ENCODE results near the gene H3-3A.

DNA sequence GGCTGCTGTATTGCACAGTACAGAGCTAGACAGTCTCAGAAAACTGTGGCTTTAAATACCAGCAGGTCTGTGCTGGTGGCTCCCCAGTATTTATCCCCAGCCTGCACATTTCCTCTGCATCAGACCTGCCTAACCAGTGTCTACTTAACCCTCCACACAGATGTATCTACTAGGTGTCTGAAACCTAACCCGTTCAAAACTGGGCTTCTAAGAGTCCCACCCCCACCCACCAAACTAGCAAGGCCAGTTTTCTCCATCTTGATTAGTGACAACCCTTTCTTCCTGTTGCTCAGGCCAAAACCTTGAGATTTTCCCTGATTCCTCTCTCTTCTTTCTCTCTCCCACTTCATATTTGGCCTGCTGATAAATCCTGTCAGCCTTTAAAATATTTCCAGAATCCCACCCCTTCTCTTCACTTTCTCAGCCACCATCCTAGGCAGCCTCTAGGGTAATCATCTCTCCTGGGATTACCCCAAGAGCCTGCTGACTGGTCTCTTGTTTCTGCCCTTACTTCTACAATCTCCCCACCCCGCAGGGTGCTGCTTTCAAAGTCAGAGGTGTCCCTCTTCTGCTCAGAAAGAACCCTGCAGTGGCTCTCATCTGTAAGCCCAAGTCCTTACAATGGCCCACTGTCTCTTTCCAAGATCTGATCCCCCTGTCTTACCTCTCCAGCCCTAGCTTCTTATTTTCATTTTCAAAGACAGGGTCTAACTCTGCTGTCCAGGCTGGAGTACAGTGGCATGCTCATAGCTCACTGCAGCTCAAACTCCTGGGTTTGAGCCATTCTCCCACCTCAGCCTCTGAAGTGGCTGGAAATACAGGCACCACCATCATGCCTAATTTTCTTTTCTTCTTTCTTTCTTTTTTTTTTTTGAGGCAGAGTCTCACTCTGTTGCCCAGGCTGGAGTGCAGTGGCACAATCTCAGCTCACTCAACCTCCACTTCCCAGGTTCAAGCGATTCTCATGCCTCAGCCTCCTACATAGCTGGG lies 45.2 kb downstream of the H3-3A start:
- no peak for TF ChIP-seq POLR2A (IDR thresholded peaks at IDR 0.05)
- TF ChIP-seq, protein P1, sequence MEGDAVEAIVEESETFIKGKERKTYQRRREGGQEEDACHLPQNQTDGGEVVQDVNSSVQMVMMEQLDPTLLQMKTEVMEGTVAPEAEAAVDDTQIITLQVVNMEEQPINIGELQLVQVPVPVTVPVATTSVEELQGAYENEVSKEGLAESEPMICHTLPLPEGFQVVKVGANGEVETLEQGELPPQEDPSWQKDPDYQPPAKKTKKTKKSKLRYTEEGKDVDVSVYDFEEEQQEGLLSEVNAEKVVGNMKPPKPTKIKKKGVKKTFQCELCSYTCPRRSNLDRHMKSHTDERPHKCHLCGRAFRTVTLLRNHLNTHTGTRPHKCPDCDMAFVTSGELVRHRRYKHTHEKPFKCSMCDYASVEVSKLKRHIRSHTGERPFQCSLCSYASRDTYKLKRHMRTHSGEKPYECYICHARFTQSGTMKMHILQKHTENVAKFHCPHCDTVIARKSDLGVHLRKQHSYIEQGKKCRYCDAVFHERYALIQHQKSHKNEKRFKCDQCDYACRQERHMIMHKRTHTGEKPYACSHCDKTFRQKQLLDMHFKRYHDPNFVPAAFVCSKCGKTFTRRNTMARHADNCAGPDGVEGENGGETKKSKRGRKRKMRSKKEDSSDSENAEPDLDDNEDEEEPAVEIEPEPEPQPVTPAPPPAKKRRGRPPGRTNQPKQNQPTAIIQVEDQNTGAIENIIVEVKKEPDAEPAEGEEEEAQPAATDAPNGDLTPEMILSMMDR (IDR thresholded peaks at IDR 0.05): no peak
- no peak for TF ChIP-seq POLR2AphosphoS5 (IDR thresholded peaks at IDR 0.05)
- no peak for TF ChIP-seq EP300 (IDR thresholded peaks at IDR 0.05; ENCODE audit: low read depth)

Measured in transverse colon (tissue), 4 donors.